Measurements from ENCODE around the gene TIMP2.

The TIMP2 gene

DNA sequence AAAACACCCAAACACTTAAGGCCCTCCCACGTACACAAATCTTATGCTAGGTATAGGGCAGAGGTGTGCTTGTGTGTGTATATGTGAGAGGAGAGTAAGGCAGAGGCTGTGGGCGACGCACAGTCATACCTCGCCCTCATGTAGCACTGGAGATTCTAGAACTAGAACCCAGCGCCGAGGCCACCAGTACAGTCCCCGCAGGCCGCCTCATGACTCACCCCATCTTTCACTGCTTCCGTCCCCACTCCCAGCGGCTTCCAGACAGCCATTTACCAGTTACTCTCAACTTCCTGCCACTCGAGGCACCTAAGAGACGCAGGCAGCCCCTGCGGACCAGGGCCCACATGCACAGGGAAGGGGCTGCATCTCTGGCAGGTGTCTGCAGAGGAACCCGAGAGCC lies 119.9 kb downstream of the TIMP2 start:
- no peak for DNase-seq

DNA sequence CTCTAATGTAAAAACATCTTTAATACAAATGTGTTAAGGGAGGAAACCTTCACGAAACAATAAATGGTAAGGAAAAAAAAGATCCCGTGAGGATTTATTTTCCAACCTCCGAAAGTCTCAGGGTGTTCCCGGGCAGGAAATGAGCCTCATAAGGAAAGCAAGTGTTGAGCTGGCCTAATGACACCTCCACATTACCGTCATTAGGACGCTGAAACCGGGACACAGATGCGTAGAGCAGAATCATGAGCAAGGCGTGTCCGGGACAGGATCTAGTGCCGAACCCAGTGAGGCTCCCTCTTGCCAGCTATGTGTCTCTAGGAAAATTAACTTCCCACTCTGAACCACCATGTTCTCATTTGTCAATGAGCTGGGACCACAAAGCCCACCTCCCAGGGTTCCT lies 120.4 kb downstream of the TIMP2 start:
- DNase-seq, result no peak

DNA sequence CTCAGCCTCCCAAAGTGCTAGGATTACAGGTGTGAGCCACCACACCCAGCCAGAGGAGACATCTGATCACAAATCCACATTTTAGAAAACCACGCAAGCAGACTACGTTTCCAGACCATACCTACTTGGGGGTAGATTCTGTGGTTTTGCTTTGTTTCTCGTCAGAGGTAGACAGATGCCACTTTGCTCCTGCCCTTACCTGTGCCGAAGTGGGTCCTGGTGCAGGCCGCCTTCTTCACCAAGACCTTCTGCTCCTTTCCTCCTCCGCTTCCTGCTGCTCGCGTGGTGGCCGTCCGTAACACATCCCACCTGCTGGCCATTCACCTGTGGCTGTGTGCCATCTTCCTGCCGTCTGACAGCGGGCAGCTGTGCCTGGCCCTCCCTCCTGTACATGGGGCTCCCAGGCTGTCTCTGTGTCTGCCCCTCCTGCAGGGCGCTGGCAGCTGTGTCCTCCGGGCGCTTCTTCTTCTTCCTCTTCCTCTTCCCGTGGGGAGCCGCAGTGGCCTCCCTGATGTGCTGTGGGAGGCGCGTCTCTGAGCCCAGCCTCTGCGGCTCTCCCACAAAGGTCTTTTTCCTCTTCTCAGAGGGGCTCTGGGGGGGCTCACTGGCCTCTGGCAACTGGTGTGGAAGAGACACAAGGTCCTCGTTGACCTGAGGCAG lies 121.9 kb downstream of the TIMP2 start:
- DNase-seq, result no peak
